Activated CD4-positive, alpha-beta T cell treated with anti-CD3 and anti-CD28 coated beads, Interleukin-10, Interleukin-2, amounts not matched to agents 100 ng/mL and 50 ng/mL, durations not matched to agents 16 hours and 8 hours (primary cell): ENCODE results near the gene TRIM46.
A peak's percentile ranks its signal among the peaks of the same experiment; 100 is the strongest.
"Not testable (repeated sequence)": the region's sequence is repeated elsewhere in the genome, so short reads cannot be mapped to it uniquely, and the experiment has no call there.

Experiments
- DNase-seq: peaks from one replicate; pipeline ENCODE4 v3.0.0-alpha.2; 2020

Gene TRIM46

GRCh38 chr1:155186794-155187455 lies 13.3 kb downstream of the TRIM46 start:
- no peak for DNase-seq

DNA sequence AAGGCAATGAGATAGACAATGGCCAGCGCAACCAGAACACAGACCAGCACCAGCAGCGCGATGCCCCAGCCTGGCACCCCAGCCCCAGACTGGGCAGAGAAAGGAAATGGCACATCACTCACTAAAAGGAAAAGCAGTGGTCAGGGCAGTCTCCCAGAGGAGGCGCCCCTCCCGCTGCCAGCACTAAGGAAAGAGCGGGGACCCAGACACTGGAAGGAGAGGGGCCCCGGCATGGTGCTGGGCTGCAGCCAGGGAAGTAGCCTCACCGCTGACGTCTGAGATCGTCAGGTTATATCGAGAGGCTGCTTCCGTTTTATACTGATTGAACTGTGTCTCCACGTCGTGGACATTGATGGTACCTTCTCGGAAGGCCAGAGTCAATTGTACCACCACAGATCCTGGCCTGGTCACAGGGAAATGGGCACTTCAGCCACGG lies 13.8 kb downstream of the TRIM46 start:
- DNase-seq: no peak

DNA sequence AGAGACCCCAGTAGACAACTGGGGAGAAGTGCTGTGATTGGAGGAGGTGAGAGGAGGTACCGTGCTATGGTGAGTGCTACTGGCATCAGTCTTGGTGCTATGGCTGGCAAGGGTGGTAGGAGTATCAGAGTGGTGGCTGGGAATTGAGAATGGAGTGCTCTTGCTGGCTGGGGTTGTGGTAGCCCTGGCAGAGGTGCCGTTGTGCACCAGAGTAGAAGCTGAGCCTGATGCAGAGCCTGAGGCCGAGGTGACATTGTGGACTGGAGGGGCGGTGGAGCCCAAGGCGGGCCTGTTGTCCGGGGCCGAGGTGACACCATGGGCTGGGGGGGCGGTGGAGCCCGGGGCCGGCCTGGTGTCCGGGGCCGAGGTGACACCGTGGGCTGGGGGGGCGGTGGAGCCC lies 14.6 kb downstream of the TRIM46 start:
- DNase-seq: no peak

- DNase-seq: not testable (repeated sequence)
Measured at GRCh38 chr1:155189926-155190325, 16.3 kb downstream of the TRIM46 start.

DNA sequence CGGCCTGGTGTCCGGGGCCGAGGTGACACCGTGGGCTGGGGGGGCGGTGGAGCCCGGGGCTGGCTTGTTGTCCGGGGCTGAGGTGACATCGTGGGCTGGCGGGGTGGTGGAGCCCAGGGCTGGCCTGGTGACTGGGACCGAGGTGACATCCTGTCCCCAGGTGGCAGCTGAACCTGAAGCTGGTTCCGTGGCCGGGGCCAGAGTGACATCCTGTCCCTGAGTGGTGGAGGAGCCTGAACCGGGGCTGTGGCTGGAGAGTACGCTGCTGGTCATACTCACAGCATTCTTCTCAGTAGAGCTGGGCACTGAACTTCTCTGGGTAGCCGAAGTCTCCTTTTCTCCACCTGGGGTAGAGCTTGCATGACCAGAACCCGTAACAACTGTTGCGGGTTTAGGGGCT lies 18.3 kb downstream of the TRIM46 start:
- no peak for DNase-seq

DNA sequence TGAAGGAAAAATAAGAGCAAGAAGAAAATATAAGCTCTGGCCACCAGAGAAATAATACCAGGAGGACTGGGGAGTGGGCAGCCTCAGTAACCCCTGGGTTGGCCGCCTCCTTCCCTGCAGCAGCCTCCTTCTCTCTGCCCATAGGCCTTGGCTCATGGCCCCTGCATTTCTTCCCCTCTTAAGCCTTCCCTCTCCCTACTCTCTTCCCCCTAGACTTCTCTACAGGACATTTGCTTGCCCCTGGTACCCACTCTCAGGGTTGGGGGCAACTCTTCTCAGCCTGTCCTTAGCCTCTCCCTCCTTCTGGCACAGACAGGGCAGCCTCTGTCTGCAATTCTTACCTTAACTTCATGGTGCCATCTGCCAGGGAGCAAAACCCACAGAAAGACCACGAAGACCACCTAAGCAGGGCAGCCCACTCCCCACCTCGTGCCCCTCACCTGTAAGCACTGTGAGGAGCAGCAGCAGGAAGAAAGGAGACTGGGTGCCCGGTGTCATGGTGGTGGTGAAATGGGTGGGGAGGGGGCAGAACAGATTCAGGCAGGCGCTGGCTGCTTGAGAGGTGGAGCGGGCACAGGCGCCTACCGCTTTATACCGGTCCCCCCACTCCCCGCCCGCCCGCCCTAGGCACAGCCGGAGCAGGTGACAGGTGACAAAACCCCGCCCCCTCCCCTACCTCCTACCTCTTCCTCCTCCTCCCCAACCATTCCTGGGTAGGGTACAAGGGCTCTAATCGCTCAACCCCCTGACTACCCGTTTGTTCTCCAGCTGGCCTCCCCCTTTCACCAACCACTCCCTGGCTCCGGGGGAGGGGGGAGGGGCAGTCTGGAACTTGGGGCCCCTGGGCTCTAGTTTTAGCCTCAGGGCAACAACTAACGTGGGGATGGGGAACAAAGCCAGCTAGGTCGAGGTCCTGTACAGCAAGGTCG lies 19.0 kb downstream of the TRIM46 start:
- no peak for DNase-seq

DNA sequence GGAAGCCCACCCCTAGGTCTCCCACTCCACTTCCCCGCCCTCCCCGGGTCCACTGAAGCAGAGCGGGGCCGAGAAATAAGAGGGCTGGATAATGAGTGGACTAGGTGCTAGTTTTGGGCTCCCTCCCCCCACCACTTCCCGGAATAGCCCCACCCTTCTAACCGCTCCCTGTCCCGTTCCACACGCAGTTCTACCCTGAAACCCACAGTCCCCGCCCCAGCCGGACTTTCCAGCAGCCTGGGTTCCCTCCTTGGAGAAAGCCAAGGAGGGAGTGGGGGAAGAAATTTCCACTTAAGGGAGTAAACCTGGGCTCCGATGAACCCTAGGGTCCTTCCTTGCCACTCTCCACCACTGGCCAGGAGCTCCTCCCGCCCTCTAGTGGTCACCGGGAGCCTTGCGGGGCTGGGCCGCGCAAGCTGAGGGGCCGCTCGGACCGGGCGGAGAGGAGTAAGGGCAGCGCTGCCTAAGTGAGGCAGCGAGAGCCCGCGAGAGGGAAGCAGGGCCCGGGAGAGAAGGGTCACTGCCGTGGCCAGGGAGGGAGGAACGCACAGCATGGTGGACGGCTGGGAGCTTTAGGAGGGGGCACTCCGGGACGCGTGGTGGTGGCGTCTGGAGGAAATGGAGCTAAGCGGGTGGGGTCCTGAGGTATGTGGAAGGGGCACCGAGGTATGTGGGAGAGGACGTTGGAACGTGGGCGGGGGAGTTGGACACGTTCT lies 19.8 kb downstream of the TRIM46 start:
- peak; percentile 89 for DNase-seq

DNA sequence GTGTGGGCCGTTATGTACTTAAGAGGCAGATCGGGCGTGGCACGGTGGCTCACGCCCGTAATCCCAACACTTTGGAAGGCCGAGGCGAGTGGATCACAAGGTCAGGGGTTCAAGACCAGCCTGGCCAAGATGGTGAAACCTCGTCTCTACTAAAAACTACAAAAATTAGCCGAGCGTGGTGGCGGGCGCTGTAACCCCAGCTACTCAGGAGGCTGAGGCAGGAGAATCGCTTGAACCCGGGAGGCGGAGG lies 20.3 kb downstream of the TRIM46 start:
- not testable (repeated sequence) for DNase-seq

GRCh38 chr1:155195201-155196102 lies 21.8 kb downstream of the TRIM46 start:
- no peak for DNase-seq

DNA sequence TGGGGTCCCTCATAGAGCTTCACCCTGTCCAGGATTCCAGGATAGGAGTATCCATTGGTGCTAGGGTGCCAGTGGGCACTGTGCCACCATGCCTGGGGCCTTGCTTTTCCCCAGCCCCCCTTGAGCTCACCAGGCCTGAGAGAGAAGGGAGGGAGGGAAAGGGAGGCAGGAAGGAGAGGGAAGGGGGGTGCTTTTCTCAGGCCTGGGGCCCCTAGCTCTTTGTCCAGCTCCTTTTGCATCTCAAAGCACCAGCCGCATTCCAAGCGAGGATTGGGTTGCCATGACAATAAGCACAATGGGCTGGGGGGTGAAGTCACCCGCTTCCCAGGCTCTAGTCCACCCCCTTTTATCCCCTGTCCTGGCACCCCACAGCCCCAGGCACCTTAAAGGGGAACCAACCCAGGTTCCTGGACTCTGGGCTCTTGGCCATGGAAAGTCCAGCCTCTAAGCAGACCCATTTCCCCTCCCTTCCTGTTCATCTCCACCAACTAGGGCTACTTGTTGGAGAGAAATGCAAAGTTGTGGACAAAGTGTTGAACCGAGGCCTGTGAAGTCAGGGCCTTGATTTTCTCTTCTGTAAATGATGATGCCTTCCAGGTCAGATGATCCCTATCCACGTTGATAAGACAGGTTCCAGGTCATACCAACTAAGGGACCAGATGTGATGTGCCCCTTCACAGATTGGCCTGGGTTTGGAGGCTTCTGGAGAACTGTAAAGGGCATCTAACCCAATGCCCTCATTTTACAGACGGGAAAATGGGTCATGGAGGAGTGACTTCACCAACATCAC lies 22.6 kb downstream of the TRIM46 start:
- no peak for DNase-seq

- no peak for DNase-seq
Measured at GRCh38 chr1:155196893-155197638, 23.4 kb downstream of the TRIM46 start.

DNA sequence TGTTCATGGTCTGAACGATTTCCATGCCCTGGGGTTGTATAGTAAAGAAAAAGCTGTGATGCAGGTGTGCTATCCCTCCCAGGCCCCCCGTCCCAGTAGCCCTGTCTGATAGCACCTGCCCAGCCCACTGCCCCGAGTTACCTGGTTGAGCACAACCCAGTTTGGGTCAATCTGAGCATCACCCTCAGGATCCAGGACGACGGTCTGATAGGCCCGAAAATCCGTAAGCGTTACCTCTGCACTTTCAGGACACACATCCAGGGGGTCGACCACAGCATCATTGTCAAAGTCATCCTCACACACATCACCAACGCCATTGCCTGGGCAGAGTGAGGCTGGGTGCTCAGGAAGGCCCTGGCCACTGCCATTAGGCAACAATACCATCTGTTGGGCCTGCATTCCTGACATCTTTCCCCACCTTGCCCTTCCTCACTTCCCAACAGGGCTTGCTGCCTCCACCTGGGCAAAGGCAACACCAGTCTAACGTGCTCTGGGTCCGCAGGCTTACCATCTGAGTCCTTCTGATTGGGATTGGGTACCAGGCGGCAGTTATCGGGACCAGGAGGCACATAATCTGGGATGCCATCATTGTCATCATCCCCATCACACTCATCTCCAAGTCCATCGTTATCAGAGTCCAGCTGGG lies 24.4 kb downstream of the TRIM46 start:
- no peak for DNase-seq

DNA sequence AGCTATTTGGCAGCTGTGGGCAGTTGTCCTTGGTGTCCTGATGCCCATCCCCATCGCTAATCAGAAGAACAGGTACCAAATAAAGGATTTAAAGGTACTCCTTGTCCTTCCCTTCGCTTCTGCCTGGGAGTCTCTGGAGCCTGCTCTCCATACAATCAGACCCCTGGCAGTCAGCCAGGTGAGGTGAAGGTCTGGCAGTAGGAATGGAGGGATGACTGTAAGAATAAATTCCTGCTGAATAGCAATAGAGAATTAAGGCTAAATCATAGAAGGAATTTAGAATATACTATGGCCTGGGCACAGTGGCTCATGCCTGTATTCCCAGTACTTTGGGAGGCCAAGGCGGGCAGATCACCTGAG lies 24.9 kb downstream of the TRIM46 start:
- DNase-seq: no peak

- DNase-seq: no peak
Measured at GRCh38 chr1:155199792-155200191, 26.1 kb downstream of the TRIM46 start.

DNA sequence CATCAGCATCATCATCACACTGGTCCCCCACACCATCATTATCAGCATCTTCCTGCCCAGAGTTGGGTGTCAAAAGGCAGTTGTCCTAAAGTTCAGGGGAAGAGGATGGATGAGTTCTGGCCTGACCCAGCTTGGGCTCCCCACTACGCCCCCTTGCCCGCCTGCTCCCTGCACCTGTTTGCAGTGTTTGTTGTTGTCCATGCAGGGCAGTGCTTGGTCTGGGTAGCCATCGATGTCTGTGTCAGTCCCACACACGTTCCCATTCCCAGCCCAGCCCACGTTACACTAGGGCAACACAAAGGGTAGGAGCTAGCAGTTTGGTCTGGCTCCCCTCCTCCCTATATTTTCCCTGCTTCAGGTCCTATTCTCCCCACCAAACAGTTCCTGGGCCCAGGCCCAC lies 27.3 kb downstream of the TRIM46 start:
- DNase-seq: no peak

DNA sequence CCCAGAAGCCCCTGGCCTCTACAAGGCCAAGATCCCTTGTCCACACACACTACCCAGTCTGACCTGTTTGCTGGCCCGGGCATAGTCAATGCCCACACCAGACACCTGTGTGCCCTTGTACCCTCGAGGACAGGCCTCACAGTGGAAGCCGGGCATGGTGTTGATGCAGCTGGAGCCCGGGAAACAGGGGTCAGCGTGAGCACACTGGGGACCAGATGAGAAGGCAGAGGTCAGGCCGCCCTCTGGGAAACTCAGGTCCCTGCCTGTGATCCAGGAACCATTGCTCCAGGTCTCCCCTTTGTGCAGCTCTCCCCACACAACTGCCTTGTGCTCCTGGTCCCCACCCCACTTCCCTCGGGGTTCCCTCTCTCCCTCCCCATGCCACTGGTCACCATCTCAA lies 28.5 kb downstream of the TRIM46 start:
- no peak for DNase-seq

DNA sequence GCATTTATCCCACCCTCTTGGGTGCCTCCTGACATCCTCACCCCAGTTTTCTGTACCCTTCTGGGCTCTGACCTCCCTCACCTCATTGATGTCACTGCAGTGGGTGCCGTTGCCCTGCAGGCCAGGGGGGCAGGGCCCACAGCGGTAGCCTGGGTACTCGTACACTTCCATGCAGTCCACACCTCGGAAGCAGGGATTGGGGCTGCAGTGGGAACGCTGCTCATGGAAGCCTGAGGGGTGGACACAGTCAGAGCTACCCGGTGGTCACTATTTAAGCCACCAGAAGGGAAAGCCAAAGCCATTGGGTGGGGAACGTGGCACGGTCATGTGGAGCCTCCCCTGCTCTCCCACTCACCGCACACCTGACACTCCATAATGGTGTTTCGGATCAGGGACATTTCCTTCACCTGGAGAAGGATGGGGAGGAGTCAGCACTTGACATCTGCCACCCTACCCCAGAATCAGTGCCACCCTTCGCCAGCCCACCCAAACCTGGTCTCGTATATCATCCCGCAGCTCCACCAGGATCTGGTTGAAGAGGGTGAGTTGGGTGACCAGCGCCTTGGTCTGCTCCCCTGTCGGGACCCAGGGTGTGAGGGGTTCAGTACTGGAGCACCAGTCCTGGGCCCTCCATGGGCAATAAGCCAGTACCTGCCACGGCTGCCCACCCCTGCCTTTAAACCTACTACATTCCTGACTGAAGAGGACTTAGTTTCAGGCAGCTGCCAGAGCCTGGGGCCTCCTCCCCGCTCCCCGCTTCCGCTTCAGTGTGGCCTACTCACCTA lies 29.3 kb downstream of the TRIM46 start:
- no peak for DNase-seq

- DNase-seq: no peak
Measured at GRCh38 chr1:155205035-155205434, 31.4 kb downstream of the TRIM46 start.

GRCh38 chr1:155205969-155206593 lies 32.4 kb downstream of the TRIM46 start:
- DNase-seq: no peak
